HG02852 (cell line): Measurements from ENCODE around the gene P2RY13.

ENCODE experiments used
- ATAC-seq: cut with Tn5 transposase; IDR thresholded peaks from one replicate; pipeline ENCODE4 v1.9.1; 2021; ENCODE audit warnings: mild to moderate bottlenecking, moderate library complexity; ENCODE audit not compliant: unreplicated experiment

The P2RY13 gene

GRCh38 chr3:151297429-151297828 is 31.9 kb downstream of the P2RY13 start:
- ATAC-seq: no peak

GRCh38 chr3:151296226-151296625 is 33.1 kb downstream of the P2RY13 start:
- no peak for ATAC-seq

- no peak for ATAC-seq
Measured at GRCh38 chr3:151293127-151293526, 36.2 kb downstream of the P2RY13 start.

GRCh38 chr3:151290673-151291072 is 38.7 kb downstream of the P2RY13 start:
- no peak for ATAC-seq

GRCh38 chr3:151289445-151289844 is 39.9 kb downstream of the P2RY13 start:
- ATAC-seq: no peak

GRCh38 chr3:151285940-151286339 is 43.4 kb downstream of the P2RY13 start:
- ATAC-seq: no peak

GRCh38 chr3:151283907-151284461 is 45.4 kb downstream of the P2RY13 start:
- no peak for ATAC-seq

GRCh38 chr3:151283387-151283786 is 46.0 kb downstream of the P2RY13 start:
- ATAC-seq: no peak

GRCh38 chr3:151282921-151283320 is 46.4 kb downstream of the P2RY13 start:
- no peak for ATAC-seq

- no peak for ATAC-seq
Measured at GRCh38 chr3:151281671-151282324, 47.6 kb downstream of the P2RY13 start.

- ATAC-seq: peak; percentile 29
Measured at GRCh38 chr3:151278230-151278629, 51.1 kb downstream of the P2RY13 start, which contains the start of gene P2RY14. TSS of gene P2RY14 (minus strand) at chr3:151278542. CDS start at chr3:151214316, 64,226 bp downstream.

GRCh38 chr3:151276687-151277042 is 52.7 kb downstream of the P2RY13 start:
- peak; percentile 65 for ATAC-seq
